ENCODE data around the gene NUCKS1. TPM values are rescaled to one million over a fixed set of nuclear protein-coding genes. Genes with fewer than 3 reads are reported as not detected.

The NUCKS1 gene
- total RNA-seq, result 100 to 1,000 TPM; 236 to 237 TPM

GRCh38 chr1:205750138-205751035 is at the start of gene NUCKS1:
NUCKS1 (minus strand) TSS chr1:205750182; CDS start chr1:205749973, 209 bp downstream.
- Mint-ChIP-seq H3K9me3 (ENCODE audit: insufficient read depth) (no peaks in the 10 kb centered on the region), H3K36me3 (ENCODE audit: low read depth) (peaks cover 32% of the 10 kb centered on the region), H3K4me3 (peak within 1 kb of the TSS; percentile 98), H3K27ac (peak within 1 kb of the TSS; percentile 98), H3K4me1 (ENCODE audit: low read depth) (peaks cover 37% of the 10 kb centered on the region), H3K27me3 (ENCODE audit: low read depth) (peaks cover 2% of the 10 kb centered on the region)
- peak; percentile 98 for DNase-seq
- peak; percentile 89 for ATAC-seq
- POLR2A ChIA-PET, result interaction anchor here (0.6 to 2.0 kb wide), 11 partner anchors 9 to 145 kb away, joined by 3 to 26 read pairs (median 4); partner anchors contain the start of gene RAB29
- CTCF ChIA-PET, result interaction anchor here (1.0 to 2.2 kb wide), 6 partner anchors 25 to 219 kb away, joined by 3 to 12 read pairs (median 4); partner anchors contain the start of gene RAB29

DNA sequence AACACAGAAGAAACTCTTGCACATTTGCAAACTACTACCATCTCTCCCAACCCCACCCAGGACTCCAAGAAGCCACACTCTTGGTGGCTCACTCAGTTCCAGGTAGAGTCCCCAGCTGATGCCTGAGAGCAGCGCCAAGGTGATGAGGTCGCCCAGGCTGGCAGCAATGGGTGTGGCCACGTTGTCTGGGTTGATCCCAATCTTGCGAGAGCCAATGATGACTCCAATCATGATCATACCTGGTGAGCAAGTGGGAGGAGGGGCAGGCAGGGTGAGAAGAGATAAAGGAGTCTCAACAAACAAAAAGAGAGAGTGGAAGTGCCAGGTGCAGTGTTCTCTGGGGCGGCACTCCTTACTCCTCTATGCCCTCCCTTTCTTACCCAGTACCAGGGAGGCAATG is 48.6 kb upstream of the NUCKS1 start:
- POLR2A ChIA-PET, result no interaction called here
- H3K4me1 Mint-ChIP-seq (ENCODE audit: low read depth), result no peaks in the 10 kb centered on the region
- no peak overlapping the region for H3K27ac Mint-ChIP-seq
- peaks cover 2% of the 10 kb centered on the region for H3K36me3 Mint-ChIP-seq (ENCODE audit: low read depth)
- ATAC-seq, result no peak
- no peak overlapping the region for H3K4me3 Mint-ChIP-seq
- no peaks in the 10 kb centered on the region for H3K9me3 Mint-ChIP-seq (ENCODE audit: insufficient read depth)
- no peaks in the 10 kb centered on the region for H3K27me3 Mint-ChIP-seq (ENCODE audit: low read depth)
- CTCF ChIA-PET, result interaction anchor here (3.2 kb wide), 1 partner anchor 179 kb away, joined by 17 read pairs; no protein-coding TSS in a partner anchor
- DNase-seq, result no peak

DNA sequence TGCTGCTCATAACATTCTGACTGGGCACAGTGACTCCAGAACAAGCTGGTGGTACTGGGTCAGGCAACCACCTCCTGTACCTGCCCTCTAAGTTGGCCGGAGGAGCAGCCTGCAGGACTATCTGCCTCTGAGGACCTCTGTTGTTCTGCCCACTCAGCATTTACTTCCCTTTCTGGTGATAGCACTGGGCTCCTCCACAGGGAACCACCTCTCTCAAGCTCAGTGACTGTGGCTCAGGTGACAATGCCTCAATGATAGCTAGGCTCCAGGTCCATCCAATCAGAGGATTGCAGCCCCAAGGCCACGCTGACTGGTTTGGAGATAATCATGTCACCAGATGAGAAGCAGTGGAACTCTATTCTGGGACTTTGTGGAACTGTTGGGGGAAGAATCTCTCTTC is 47.2 kb upstream of the NUCKS1 start:
- ATAC-seq (no peak), DNase-seq (no peak)
- no peaks in the 10 kb centered on the region for H3K4me1 Mint-ChIP-seq (ENCODE audit: low read depth)
- H3K4me3 Mint-ChIP-seq, result no peak overlapping the region
- no peak overlapping the region for H3K27ac Mint-ChIP-seq
- peaks cover 2% of the 10 kb centered on the region for H3K36me3 Mint-ChIP-seq (ENCODE audit: low read depth)
- CTCF ChIA-PET, result interaction anchor here (0.8 to 3.2 kb wide), 3 partner anchors 8 to 180 kb away, joined by 3 to 17 read pairs (median 3); no protein-coding TSS in a partner anchor
- no peaks in the 10 kb centered on the region for H3K9me3 Mint-ChIP-seq (ENCODE audit: insufficient read depth)
- POLR2A ChIA-PET, result no interaction called here
- no peaks in the 10 kb centered on the region for H3K27me3 Mint-ChIP-seq (ENCODE audit: low read depth)

- H3K27ac Mint-ChIP-seq, result no peak overlapping the region
- peaks cover 5% of the 10 kb centered on the region for H3K36me3 Mint-ChIP-seq (ENCODE audit: low read depth)
Observed at GRCh38 chr1:205794011-205794730, 44.2 kb upstream of the NUCKS1 start.

GRCh38 chr1:205792961-205793673 is 43.1 kb upstream of the NUCKS1 start:
- no peak overlapping the region for H3K27ac Mint-ChIP-seq
- ATAC-seq, result no peak
- POLR2A ChIA-PET, result interaction anchor here (0.7 to 1.5 kb wide), 2 partner anchors 99 to 184 kb away, joined by 3 to 4 read pairs; no protein-coding TSS in a partner anchor

More at GRCh38 chr1:205794011-205794730, 44.2 kb upstream of the NUCKS1 start:
- no peaks in the 10 kb centered on the region for H3K4me1 Mint-ChIP-seq (ENCODE audit: low read depth)
- DNase-seq (no peak), ATAC-seq (no peak)
- ChIA-PET POLR2A (no interaction called here), CTCF (interaction anchor here (0.9 to 5.8 kb wide), 7 partner anchors 10 to 312 kb away, joined by 3 to 169 read pairs (median 5); partner anchors contain the start of gene RAB29)
- H3K27me3 Mint-ChIP-seq (ENCODE audit: low read depth), result no peaks in the 10 kb centered on the region
- H3K4me3 Mint-ChIP-seq, result no peak overlapping the region
- H3K9me3 Mint-ChIP-seq (ENCODE audit: insufficient read depth), result no peaks in the 10 kb centered on the region

GRCh38 chr1:205792481-205792881 is 42.5 kb upstream of the NUCKS1 start:
- H3K4me3 Mint-ChIP-seq, result no peak overlapping the region
- H3K27ac Mint-ChIP-seq, result no peak overlapping the region
- H3K9me3 Mint-ChIP-seq (ENCODE audit: insufficient read depth), result no peaks in the 10 kb centered on the region
- H3K27me3 Mint-ChIP-seq (ENCODE audit: low read depth), result no peaks in the 10 kb centered on the region
- ChIA-PET CTCF (interaction anchor here (0.6 to 5.8 kb wide), 32 partner anchors 10 to 358 kb away, joined by 3 to 169 read pairs (median 5); partner anchors contain the start of genes PM20D1, SLC26A9 and SLC41A1), POLR2A (interaction anchor here (0.7 to 1.5 kb wide), 2 partner anchors 99 to 185 kb away, joined by 3 to 4 read pairs; no protein-coding TSS in a partner anchor)
- DNase-seq (no peak), ATAC-seq (no peak)
- peaks cover 5% of the 10 kb centered on the region for H3K36me3 Mint-ChIP-seq (ENCODE audit: low read depth)
- H3K4me1 Mint-ChIP-seq (ENCODE audit: low read depth), result no peaks in the 10 kb centered on the region

More at GRCh38 chr1:205792961-205793673, 43.1 kb upstream of the NUCKS1 start:
- CTCF ChIA-PET, result interaction anchor here (0.6 to 5.8 kb wide), 14 partner anchors 11 to 358 kb away, joined by 3 to 169 read pairs (median 6); partner anchors contain the start of genes PM20D1 and SLC41A1
- no peak overlapping the region for H3K4me3 Mint-ChIP-seq
- H3K9me3 Mint-ChIP-seq (ENCODE audit: insufficient read depth), result no peaks in the 10 kb centered on the region
- no peak for DNase-seq
- H3K36me3 Mint-ChIP-seq (ENCODE audit: low read depth), result peaks cover 5% of the 10 kb centered on the region
- H3K27me3 Mint-ChIP-seq (ENCODE audit: low read depth), result no peaks in the 10 kb centered on the region
- no peaks in the 10 kb centered on the region for H3K4me1 Mint-ChIP-seq (ENCODE audit: low read depth)

DNA sequence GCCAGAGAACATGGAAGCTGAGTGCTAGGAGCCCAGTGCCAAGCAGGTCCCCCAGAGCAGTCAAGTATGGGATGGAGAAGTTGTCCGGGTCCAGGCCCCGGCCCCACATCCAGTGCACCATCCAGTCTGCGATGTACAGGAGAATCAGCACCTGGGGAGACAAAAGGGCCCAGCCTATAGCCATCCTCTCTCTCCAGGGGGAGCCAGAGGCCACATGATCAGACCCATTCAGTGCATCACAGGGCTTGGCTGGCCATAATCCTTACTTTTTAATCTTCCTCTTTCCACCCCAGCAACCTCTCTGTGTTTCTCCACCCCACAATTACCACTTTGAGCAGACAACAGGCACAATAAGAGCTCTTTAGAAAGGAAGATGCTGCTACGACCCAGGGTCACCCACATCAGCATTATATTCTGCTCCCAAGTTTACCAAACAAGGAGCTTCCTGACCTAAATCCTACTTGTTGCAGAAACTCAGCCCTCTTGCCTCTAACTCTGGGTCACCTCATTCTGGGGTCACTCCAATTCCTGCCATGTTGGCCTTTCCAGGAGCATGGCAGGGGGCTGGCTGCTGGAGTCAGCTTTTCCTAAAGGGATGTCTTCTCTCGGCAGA is 41.7 kb upstream of the NUCKS1 start:
- DNase-seq (peak; percentile 74), ATAC-seq (peak; percentile 93)
- no peaks in the 10 kb centered on the region for H3K4me1 Mint-ChIP-seq (ENCODE audit: low read depth)
- CTCF ChIA-PET, result interaction anchor here (0.6 to 5.8 kb wide), 38 partner anchors 9 to 315 kb away, joined by 3 to 169 read pairs (median 4); partner anchors contain the start of genes PM20D1, SLC26A9 and SLC41A1
- peaks cover 4% of the 10 kb centered on the region for H3K36me3 Mint-ChIP-seq (ENCODE audit: low read depth)
- H3K9me3 Mint-ChIP-seq (ENCODE audit: insufficient read depth), result no peaks in the 10 kb centered on the region
- H3K27ac Mint-ChIP-seq, result no peak overlapping the region
- no peak overlapping the region for H3K4me3 Mint-ChIP-seq
- POLR2A ChIA-PET, result no interaction called here
- no peaks in the 10 kb centered on the region for H3K27me3 Mint-ChIP-seq (ENCODE audit: low read depth)

DNA sequence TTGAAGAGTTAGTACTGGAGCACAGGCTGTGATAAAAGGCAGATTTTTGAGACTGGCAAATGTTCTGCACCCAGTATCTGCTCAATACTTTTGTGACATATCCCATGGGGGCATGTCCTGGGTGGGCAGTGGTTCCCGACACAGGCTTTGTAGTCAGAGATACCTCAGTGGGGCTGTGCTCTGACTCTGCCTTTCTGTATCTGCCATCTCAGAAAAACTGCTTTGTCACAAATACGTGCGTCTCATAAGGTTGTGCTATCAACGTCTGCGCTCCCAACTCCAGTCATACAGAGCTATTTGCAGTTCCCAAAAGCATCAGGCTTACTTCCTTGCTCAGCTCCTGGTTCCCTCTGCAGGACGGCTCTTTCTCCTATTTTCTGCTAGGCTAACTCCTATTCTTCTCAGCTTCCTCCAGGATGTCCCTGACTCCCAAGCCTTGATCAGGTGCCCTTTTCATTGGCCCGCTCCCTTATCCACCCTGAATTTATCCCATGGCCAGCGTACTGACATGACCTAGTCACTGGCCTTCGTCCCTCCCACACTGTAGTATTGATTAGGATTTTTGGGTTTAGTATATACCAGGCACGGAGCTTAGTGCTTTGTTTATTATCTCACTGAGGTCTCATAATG is 37.4 kb upstream of the NUCKS1 start:
- DNase-seq, result no peak
- H3K27ac Mint-ChIP-seq, result no peak overlapping the region
- peaks cover 3% of the 10 kb centered on the region for H3K36me3 Mint-ChIP-seq (ENCODE audit: low read depth)
- ChIA-PET CTCF (interaction anchor here (2.5 to 5.4 kb wide), 2 partner anchors 129 to 190 kb away, joined by 9 to 33 read pairs; no protein-coding TSS in a partner anchor), POLR2A (interaction anchor here (0.7 to 1.5 kb wide), 3 partner anchors 12 to 104 kb away, joined by 3 read pairs; partner anchors contain the start of gene RAB29)
- H3K27me3 Mint-ChIP-seq (ENCODE audit: low read depth), result no peaks in the 10 kb centered on the region
- H3K4me1 Mint-ChIP-seq (ENCODE audit: low read depth), result peaks cover 11% of the 10 kb centered on the region
- H3K9me3 Mint-ChIP-seq (ENCODE audit: insufficient read depth), result no peaks in the 10 kb centered on the region
- H3K4me3 Mint-ChIP-seq, result no peak overlapping the region
- ATAC-seq, result no peak

DNA sequence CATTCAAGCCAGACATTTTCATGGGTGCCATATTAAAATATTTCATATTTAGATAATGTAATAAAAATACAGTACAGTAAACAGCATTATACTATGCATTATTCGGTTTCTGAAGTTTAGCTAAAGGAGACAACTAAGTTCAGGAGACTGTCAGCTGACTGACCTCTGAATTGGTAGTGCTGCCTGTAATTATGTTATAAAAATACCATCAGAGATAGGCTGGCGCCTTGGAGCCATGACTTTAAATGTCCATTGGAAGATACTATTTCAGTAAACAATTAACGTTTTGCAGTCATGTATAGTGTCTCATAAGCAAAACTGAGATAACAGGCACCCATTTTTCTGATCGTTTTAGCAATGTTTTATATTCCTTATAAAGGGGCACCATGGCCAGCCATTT is 36.6 kb upstream of the NUCKS1 start:
- no peaks in the 10 kb centered on the region for H3K9me3 Mint-ChIP-seq (ENCODE audit: insufficient read depth)
- ChIA-PET POLR2A (no interaction called here), CTCF (interaction anchor here (0.7 to 5.4 kb wide), 3 partner anchors 26 to 191 kb away, joined by 3 to 33 read pairs (median 3); no protein-coding TSS in a partner anchor)
- H3K27ac Mint-ChIP-seq, result no peak overlapping the region
- DNase-seq (no peak), ATAC-seq (no peak)
- no peaks in the 10 kb centered on the region for H3K27me3 Mint-ChIP-seq (ENCODE audit: low read depth)
- peaks cover 14% of the 10 kb centered on the region for H3K4me1 Mint-ChIP-seq (ENCODE audit: low read depth)
- H3K4me3 Mint-ChIP-seq, result no peak overlapping the region
- H3K36me3 Mint-ChIP-seq (ENCODE audit: low read depth), result peaks cover 3% of the 10 kb centered on the region

- Mint-ChIP-seq H3K36me3 (ENCODE audit: low read depth) (peaks cover 3% of the 10 kb centered on the region), H3K4me3 (no peak overlapping the region), H3K27me3 (ENCODE audit: low read depth) (no peaks in the 10 kb centered on the region), H3K4me1 (ENCODE audit: low read depth) (peaks cover 16% of the 10 kb centered on the region), H3K9me3 (ENCODE audit: insufficient read depth) (no peaks in the 10 kb centered on the region), H3K27ac (no peak overlapping the region)
- ChIA-PET POLR2A (interaction anchor here (1.0 kb wide), 1 partner anchor 12 kb away, joined by 3 read pairs; no protein-coding TSS in a partner anchor), CTCF (interaction anchor here (1.3 to 5.4 kb wide), 5 partner anchors 25 to 320 kb away, joined by 3 to 111 read pairs (median 5); no protein-coding TSS in a partner anchor)
- DNase-seq (no peak), ATAC-seq (no peak)
Observed at GRCh38 chr1:205785446-205785845, 35.5 kb upstream of the NUCKS1 start.
